ENCODE measurements around the gene NDUFAB1. TPM values are rescaled to one million over a fixed set of nuclear protein-coding genes. Genes with fewer than 3 reads are reported as not detected.
"Not testable (repeated sequence)": the region's sequence is repeated elsewhere in the genome, so short reads cannot be mapped to it uniquely, and the experiment has no call there.

The NDUFAB1 gene
- total and polyA plus RNA-seq, 12 donors, result 67.6 to 306 (median 126) TPM

GRCh38 chr16:23640615-23640930 is 44.5 kb upstream of the NDUFAB1 start:
- Histone ChIP-seq H3K9me3 (replicated peaks in 1 of 3) (no peaks in the 10 kb centered on the region), H3K27me3 (no peaks in the 10 kb centered on the region), H3K27ac (peak overlapping the region in 3 of 5 donors; percentile 75 to 94 (median 80)), H3K36me3 (replicated peaks in 1 of 2) (peaks cover 0 to 48% of the 10 kb centered on the region in 2 donors), H3K4me1 (replicated peaks in 1 of 2) (peaks cover 15 to 21% of the 10 kb centered on the region in 2 donors), H3K4me3 (peak overlapping the region; percentile 69 to 100 (median 98))
- TF ChIP-seq POLR2A (IDR thresholded peaks at IDR 0.05), result no peak
- no peak for TF ChIP-seq CTCF (IDR thresholded peaks at IDR 0.05)
- WGBS, 4 donors, result 0 to 5% (median 2%) methylated on average over 8 of the region's 8 CpGs
- no peak for DNase-seq
- intact Hi-C loops (cut with DNase I), result no loop called here

GRCh38 chr16:23635958-23636357 is 39.8 kb upstream of the NDUFAB1 start:
- peaks cover 0 to 38% of the 10 kb centered on the region in 2 donors for H3K36me3 ChIP-seq (replicated peaks in 1 of 2)
- no peaks in the 10 kb centered on the region for H3K27me3 ChIP-seq
- H3K9me3 ChIP-seq (replicated peaks in 1 of 3), result no peaks in the 10 kb centered on the region
- intact Hi-C loops (cut with DNase I), result no loop called here
- H3K4me3 ChIP-seq, result no peak overlapping the region
- no peak for DNase-seq
- no peak overlapping the region for H3K27ac ChIP-seq
- TF ChIP-seq POLR2A (IDR thresholded peaks at IDR 0.05) (no peak), CTCF (IDR thresholded peaks at IDR 0.05) (no peak)
- H3K4me1 ChIP-seq (replicated peaks in 1 of 2), result peaks cover 7 to 13% of the 10 kb centered on the region in 2 donors

- WGBS, 4 donors, result 96 to 100% (median 98%) methylated on average over 4 of the region's 4 CpGs
- H3K4me3 ChIP-seq, result no peak overlapping the region
- no peaks in the 10 kb centered on the region for H3K9me3 ChIP-seq (replicated peaks in 1 of 3)
- no peak for TF ChIP-seq POLR2A (IDR thresholded peaks at IDR 0.05)
- peaks cover 0 to 44% of the 10 kb centered on the region in 2 donors for H3K36me3 ChIP-seq (replicated peaks in 1 of 2)
- no peak overlapping the region for H3K27ac ChIP-seq
- intact Hi-C loops (cut with DNase I), result no loop called here
- no peaks in the 10 kb centered on the region for H3K27me3 ChIP-seq
- no peak for DNase-seq
- H3K4me1 ChIP-seq (replicated peaks in 1 of 2), result peaks cover 0 to 2% of the 10 kb centered on the region in 2 donors
Observed at GRCh38 chr16:23634461-23635036, 38.4 kb upstream of the NDUFAB1 start.

GRCh38 chr16:23631874-23632273 is 35.8 kb upstream of the NDUFAB1 start:
- H3K4me3 ChIP-seq; H3K9me3 ChIP-seq (replicated peaks in 1 of 3); H3K27me3 ChIP-seq; H3K4me1 ChIP-seq (replicated peaks in 1 of 2); intact Hi-C loops (cut with DNase I); H3K27ac ChIP-seq; DNase-seq: not testable (repeated sequence)
- H3K36me3 ChIP-seq (replicated peaks in 1 of 2), result peaks cover 0 to 53% of the 10 kb centered on the region in 2 donors
- 94 to 100% (median 99%) methylated on average over 3 of the region's 3 CpGs for WGBS, 4 donors

- H3K9me3 ChIP-seq (replicated peaks in 1 of 3), result no peaks in the 10 kb centered on the region
- peaks cover 0 to 47% of the 10 kb centered on the region in 2 donors for H3K36me3 ChIP-seq (replicated peaks in 1 of 2)
- no peaks in the 10 kb centered on the region for H3K4me1 ChIP-seq (replicated peaks in 1 of 2)
Observed at GRCh38 chr16:23629516-23629915, 33.4 kb upstream of the NDUFAB1 start.

More at GRCh38 chr16:23629516-23629915, 33.4 kb upstream of the NDUFAB1 start:
- 92 to 97% (median 94%) methylated on average over 8 of the region's 8 CpGs for WGBS, 4 donors
- intact Hi-C loops (cut with DNase I), result no loop called here
- Histone ChIP-seq H3K27me3 (no peaks in the 10 kb centered on the region), H3K4me3 (no peak overlapping the region), H3K27ac (no peak overlapping the region)
- TF ChIP-seq POLR2A (IDR thresholded peaks at IDR 0.05), result no peak
- TF ChIP-seq CTCF (IDR thresholded peaks at IDR 0.05), result no peak
- DNase-seq, result no peak

All from adrenal gland (tissue), 12 donors.